ENCODE data around the gene UAP1. TPM values are rescaled to one million over a fixed set of nuclear protein-coding genes. Genes with fewer than 3 reads are reported as not detected.

Gene UAP1
- total RNA-seq, 1 donor from 2014 or later, result 30.4 TPM

- Mint-ChIP-seq H3K4me1 (peaks cover 62% of the 10 kb centered on the region), H3K36me3 (no peaks in the 10 kb centered on the region), H3K27ac (peak within 1 kb of the TSS; percentile 91), H3K9me3 (no peaks in the 10 kb centered on the region), H3K27me3 (ENCODE audit: low read depth) (no peaks in the 10 kb centered on the region), H3K4me3 (peak within 1 kb of the TSS; percentile 74)
- DNase-seq (ENCODE audit: low spot score in 2 of 2, unreplicated experiment in 2 of 2), result peak in 1 of 2 experiments; percentile 57
- TF ChIP-seq CTCF (IDR thresholded peaks at IDR 0.05; ENCODE audit: unreplicated experiment), result no peak
These were observed 70.7 kb downstream of the UAP1 start, which contains the start of gene DDR2 for GRCh38 chr1:162632217-162632666. TSS of gene DDR2 (plus strand) at chr1:162632464. CDS start at chr1:162719064, 86,600 bp downstream.

DNA sequence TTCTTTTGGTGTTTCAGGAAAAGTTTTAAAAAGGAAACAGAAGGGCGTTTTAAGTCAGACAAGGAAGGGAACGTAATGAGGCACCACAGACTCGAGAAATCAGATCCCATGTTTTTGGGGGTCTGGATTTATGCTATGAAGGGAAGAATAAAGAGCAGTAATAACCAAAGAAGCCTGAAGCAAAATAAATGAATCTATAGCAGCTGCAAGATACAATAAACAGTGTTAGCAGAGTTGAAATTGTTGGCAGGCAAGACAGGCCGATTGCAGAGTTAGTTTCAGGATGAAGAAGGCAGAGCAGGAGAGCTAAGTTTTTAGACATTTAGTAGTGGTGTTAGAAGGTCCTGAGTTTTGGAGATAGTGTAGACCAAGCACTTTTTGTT lies 71.2 kb downstream of the UAP1 start:
- Mint-ChIP-seq H3K9me3 (no peaks in the 10 kb centered on the region), H3K36me3 (no peaks in the 10 kb centered on the region), H3K27me3 (ENCODE audit: low read depth) (no peaks in the 10 kb centered on the region), H3K27ac (peak overlapping the region; percentile 91), H3K4me3 (peak overlapping the region; percentile 74), H3K4me1 (peaks cover 59% of the 10 kb centered on the region)
- no peak for DNase-seq (ENCODE audit: low spot score in 2 of 2, unreplicated experiment in 2 of 2)
- no peak for TF ChIP-seq CTCF (IDR thresholded peaks at IDR 0.05; ENCODE audit: unreplicated experiment)

DNA sequence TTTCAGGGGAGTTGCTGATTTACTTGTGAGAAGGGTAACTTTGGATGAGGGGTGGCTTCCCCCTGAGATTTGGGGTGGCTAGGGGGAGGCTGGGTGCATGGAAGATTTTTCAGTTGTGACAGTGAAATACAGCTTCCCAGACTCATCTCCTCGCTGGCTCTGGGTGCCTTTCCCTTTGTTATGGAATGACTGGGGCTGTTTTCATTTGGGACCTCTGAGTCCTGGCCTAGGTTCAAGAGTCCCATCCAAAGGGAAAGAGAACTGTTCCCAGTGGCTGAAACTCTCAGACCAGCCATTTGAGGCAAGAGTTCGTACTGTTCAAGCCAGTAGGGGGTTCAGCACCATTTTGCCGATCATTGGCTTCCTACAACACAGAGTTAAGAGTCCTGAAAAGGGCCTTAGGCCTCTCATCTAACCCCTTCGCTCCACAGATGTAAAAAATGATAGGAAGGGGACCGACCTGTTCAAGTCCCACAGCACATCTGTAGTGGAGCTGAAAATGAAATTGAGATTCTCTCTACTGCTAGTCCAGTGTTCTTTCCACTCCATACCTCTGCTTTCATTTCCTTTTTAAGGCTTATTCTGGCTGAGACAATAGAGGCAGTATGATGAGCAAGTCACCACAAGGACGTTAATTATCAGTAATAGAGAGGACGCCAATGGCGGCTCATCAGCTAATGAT lies 71.7 kb downstream of the UAP1 start:
- Mint-ChIP-seq H3K27ac (peak overlapping the region; percentile 91), H3K9me3 (no peaks in the 10 kb centered on the region), H3K36me3 (no peaks in the 10 kb centered on the region), H3K4me3 (peak overlapping the region; percentile 74), H3K27me3 (ENCODE audit: low read depth) (no peaks in the 10 kb centered on the region), H3K4me1 (peaks cover 59% of the 10 kb centered on the region)
- DNase-seq (ENCODE audit: low spot score in 2 of 2, unreplicated experiment in 2 of 2), result no peak
- TF ChIP-seq CTCF (IDR thresholded peaks at IDR 0.05; ENCODE audit: unreplicated experiment), result no peak

GRCh38 chr1:162635418-162635817 lies 73.9 kb downstream of the UAP1 start:
- peaks cover 1% of the 10 kb centered on the region for H3K36me3 Mint-ChIP-seq
- H3K4me1 Mint-ChIP-seq, result peaks cover 42% of the 10 kb centered on the region
- H3K27me3 Mint-ChIP-seq (ENCODE audit: low read depth), result no peaks in the 10 kb centered on the region
- no peak for DNase-seq (ENCODE audit: low spot score in 2 of 2, unreplicated experiment in 2 of 2)
- H3K9me3 Mint-ChIP-seq, result no peaks in the 10 kb centered on the region
- no peak for TF ChIP-seq CTCF (IDR thresholded peaks at IDR 0.05; ENCODE audit: unreplicated experiment)
- no peak overlapping the region for H3K27ac Mint-ChIP-seq
- peak overlapping the region; percentile 74 for H3K4me3 Mint-ChIP-seq

DNA sequence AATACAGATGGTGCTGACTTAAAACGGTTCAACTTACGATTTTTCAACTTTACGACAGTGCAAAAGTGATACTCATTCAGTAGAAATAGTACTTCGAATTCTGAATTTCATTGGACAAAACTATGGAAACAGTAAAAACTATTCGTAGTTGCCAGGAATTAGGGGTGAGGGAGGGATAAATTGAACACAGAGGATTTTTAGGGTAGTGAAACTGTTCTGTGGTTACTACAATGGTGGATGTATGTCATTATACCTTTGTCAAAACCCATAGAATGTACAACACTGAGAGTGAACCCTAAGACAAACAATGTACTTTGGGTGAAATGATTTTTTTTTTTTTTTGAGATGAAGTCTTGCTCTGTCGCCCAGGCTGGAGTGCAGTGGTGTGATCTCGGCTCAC lies 78.2 kb downstream of the UAP1 start:
- Mint-ChIP-seq H3K36me3 (peaks cover 1% of the 10 kb centered on the region), H3K9me3 (no peaks in the 10 kb centered on the region), H3K4me3 (no peak overlapping the region), H3K27ac (no peak overlapping the region), H3K27me3 (ENCODE audit: low read depth) (no peaks in the 10 kb centered on the region), H3K4me1 (peaks cover 13% of the 10 kb centered on the region)
- DNase-seq (ENCODE audit: low spot score in 2 of 2, unreplicated experiment in 2 of 2), result no peak
- no peak for TF ChIP-seq CTCF (IDR thresholded peaks at IDR 0.05; ENCODE audit: unreplicated experiment)
